ENCODE measurements around the gene NTRK1. TPM values are rescaled to one million over a fixed set of nuclear protein-coding genes. Genes with fewer than 3 reads are reported as not detected.

Gene NTRK1
- total and polyA plus RNA-seq, 3 experiments from 2014 or later, result 2.9 to 3.0 TPM; not detected in 1

- Histone ChIP-seq H3K36me3 (ENCODE audit: insufficient read depth, low read length) (no peaks in the 10 kb centered on the region), H3K4me3 (ENCODE audit: low read length) (no peak overlapping the region), H3K27ac (ENCODE audit: low read depth, low read length) (peak overlapping the region; percentile 79), H3K4me1 (ENCODE audit: insufficient read depth, low read length) (no peaks in the 10 kb centered on the region), H3K9me3 (ENCODE audit: low read length) (no peaks in the 10 kb centered on the region), H3K27me3 (ENCODE audit: insufficient read depth, low read length, poor library complexity, severe bottlenecking) (no peaks in the 10 kb centered on the region)
- Mint-ChIP-seq H3K36me3 (no peaks in the 10 kb centered on the region), H3K4me3 (no peak overlapping the region), H3K9me3 (no peaks in the 10 kb centered on the region), H3K4me1 (no peaks in the 10 kb centered on the region), H3K27ac (no peak overlapping the region), H3K27me3 (peaks cover 24 to 59% of the 10 kb centered on the region in 2 donors)
- ChIA-PET CTCF (no interaction called here), POLR2A (no interaction called here)
- no peak for DNase-seq
These were observed 53.2 kb downstream of the NTRK1 start for GRCh38 chr1:156913809-156914387.

- Mint-ChIP-seq H3K4me1 (no peaks in the 10 kb centered on the region), H3K27ac (no peak overlapping the region), H3K9me3 (no peaks in the 10 kb centered on the region), H3K4me3 (no peak overlapping the region), H3K36me3 (no peaks in the 10 kb centered on the region), H3K27me3 (peaks cover 28 to 61% of the 10 kb centered on the region in 2 donors)
- H3K4me1 ChIP-seq (ENCODE audit: insufficient read depth, low read length), result no peaks in the 10 kb centered on the region
- H3K4me3 ChIP-seq (ENCODE audit: low read length), result no peak overlapping the region
- CTCF ChIA-PET, result no interaction called here
- POLR2A ChIA-PET, result no interaction called here
- H3K27me3 ChIP-seq (ENCODE audit: insufficient read depth, low read length, poor library complexity, severe bottlenecking), result no peaks in the 10 kb centered on the region
- no peaks in the 10 kb centered on the region for H3K9me3 ChIP-seq (ENCODE audit: low read length)
- H3K36me3 ChIP-seq (ENCODE audit: insufficient read depth, low read length), result no peaks in the 10 kb centered on the region
- H3K27ac ChIP-seq (ENCODE audit: low read depth, low read length), result peak overlapping the region; percentile 79
- DNase-seq, result no peak
These were observed 53.8 kb downstream of the NTRK1 start for GRCh38 chr1:156914440-156914856.

- H3K27me3 ChIP-seq (ENCODE audit: insufficient read depth, low read length, poor library complexity, severe bottlenecking), result peaks cover 29% of the 10 kb centered on the region
- H3K27ac ChIP-seq (ENCODE audit: low read depth, low read length), result no peak within 1 kb of the TSS
- peak in 4 of 5 donors; percentile 28 to 53 (median 30) for DNase-seq
- no peak within 1 kb of the TSS for H3K4me3 ChIP-seq (ENCODE audit: low read length)
- Mint-ChIP-seq H3K4me3 (peak within 1 kb of the TSS in 1 of 7 donors; percentile 2), H3K36me3 (no peaks in the 10 kb centered on the region), H3K4me1 (peaks cover 8 to 18% (median 10%) of the 10 kb centered on the region in 3 donors), H3K27ac (peak within 1 kb of the TSS in 1 of 8 donors; percentile 21), H3K27me3 (peaks cover 68 to 83% of the 10 kb centered on the region in 2 donors), H3K9me3 (peaks cover 0 to 2% (median 0%) of the 10 kb centered on the region in 5 donors)
- ChIA-PET CTCF (no interaction called here), POLR2A (no interaction called here)
- H3K4me1 ChIP-seq (ENCODE audit: insufficient read depth, low read length), result peaks cover 7% of the 10 kb centered on the region
- no peaks in the 10 kb centered on the region for H3K9me3 ChIP-seq (ENCODE audit: low read length)
- no peaks in the 10 kb centered on the region for H3K36me3 ChIP-seq (ENCODE audit: insufficient read depth, low read length)
These were observed 59.8 kb downstream of the NTRK1 start, which contains the start of gene LRRC71 for GRCh38 chr1:156920233-156921052. TSS of gene LRRC71 (plus strand) at chr1:156920632. CDS start at chr1:156920804, 172 bp downstream.

GRCh38 chr1:156921053-156921529, 60.4 kb downstream of the NTRK1 start:
- POLR2A ChIA-PET, result no interaction called here
- Histone ChIP-seq H3K27ac (ENCODE audit: low read depth, low read length) (no peak overlapping the region), H3K4me1 (ENCODE audit: insufficient read depth, low read length) (peaks cover 7% of the 10 kb centered on the region), H3K4me3 (ENCODE audit: low read length) (no peak overlapping the region), H3K9me3 (ENCODE audit: low read length) (no peaks in the 10 kb centered on the region), H3K36me3 (ENCODE audit: insufficient read depth, low read length) (no peaks in the 10 kb centered on the region), H3K27me3 (ENCODE audit: insufficient read depth, low read length, poor library complexity, severe bottlenecking) (peaks cover 35% of the 10 kb centered on the region)
- Mint-ChIP-seq H3K4me3 (peak overlapping the region in 1 of 7 donors; percentile 2), H3K9me3 (peaks cover 0 to 2% (median 0%) of the 10 kb centered on the region in 5 donors), H3K27me3 (peaks cover 72 to 83% of the 10 kb centered on the region in 2 donors), H3K4me1 (peaks cover 8 to 23% (median 10%) of the 10 kb centered on the region in 3 donors), H3K36me3 (no peaks in the 10 kb centered on the region), H3K27ac (peak overlapping the region in 1 of 8 donors; percentile 21)
- CTCF ChIA-PET, result interaction anchor here (0.7 kb wide), 1 partner anchor 70 kb away, joined by 5 read pairs; no protein-coding TSS in a partner anchor
- no peak for DNase-seq

- ChIA-PET POLR2A (no interaction called here), CTCF (no interaction called here)
- Histone ChIP-seq H3K27me3 (ENCODE audit: insufficient read depth, low read length, poor library complexity, severe bottlenecking) (peaks cover 46% of the 10 kb centered on the region), H3K9me3 (ENCODE audit: low read length) (no peaks in the 10 kb centered on the region), H3K27ac (ENCODE audit: low read depth, low read length) (no peak overlapping the region), H3K4me3 (ENCODE audit: low read length) (no peak overlapping the region), H3K4me1 (ENCODE audit: insufficient read depth, low read length) (peaks cover 7% of the 10 kb centered on the region), H3K36me3 (ENCODE audit: insufficient read depth, low read length) (no peaks in the 10 kb centered on the region)
- H3K9me3 Mint-ChIP-seq, result peaks cover 0 to 2% (median 0%) of the 10 kb centered on the region in 5 donors
- H3K4me3 Mint-ChIP-seq, result peak overlapping the region in 4 of 7 donors; percentile 40 to 53 (median 45)
- peak overlapping the region in 2 of 8 donors; percentile 25 to 39 for H3K27ac Mint-ChIP-seq
- peaks cover 74 to 89% of the 10 kb centered on the region in 2 donors for H3K27me3 Mint-ChIP-seq
- H3K4me1 Mint-ChIP-seq, result peaks cover 14 to 35% (median 14%) of the 10 kb centered on the region in 3 donors
- H3K36me3 Mint-ChIP-seq, result no peaks in the 10 kb centered on the region
- DNase-seq, result no peak
These were observed 62.5 kb downstream of the NTRK1 start for GRCh38 chr1:156922986-156923669.

- H3K27me3 ChIP-seq (ENCODE audit: insufficient read depth, low read length, poor library complexity, severe bottlenecking), result peaks cover 48% of the 10 kb centered on the region
These were observed 63.2 kb downstream of the NTRK1 start for GRCh38 chr1:156923670-156924477.

GRCh38 chr1:156924478-156925153, 64.0 kb downstream of the NTRK1 start:
- Mint-ChIP-seq H3K9me3 (peaks cover 0 to 2% (median 0%) of the 10 kb centered on the region in 5 donors), H3K4me3 (no peak overlapping the region), H3K4me1 (peaks cover 16 to 40% (median 17%) of the 10 kb centered on the region in 3 donors), H3K27ac (no peak overlapping the region), H3K36me3 (peaks cover 0 to 1% (median 0%) of the 10 kb centered on the region in 3 donors), H3K27me3 (peaks cover 78 to 92% of the 10 kb centered on the region in 2 donors)
- Histone ChIP-seq H3K4me1 (ENCODE audit: insufficient read depth, low read length) (peaks cover 7% of the 10 kb centered on the region), H3K27me3 (ENCODE audit: insufficient read depth, low read length, poor library complexity, severe bottlenecking) (peaks cover 48% of the 10 kb centered on the region), H3K27ac (ENCODE audit: low read depth, low read length) (no peak overlapping the region), H3K4me3 (ENCODE audit: low read length) (no peak overlapping the region), H3K36me3 (ENCODE audit: insufficient read depth, low read length) (no peaks in the 10 kb centered on the region), H3K9me3 (ENCODE audit: low read length) (no peaks in the 10 kb centered on the region)
- CTCF ChIA-PET, result no interaction called here
- POLR2A ChIA-PET, result no interaction called here
- no peak for DNase-seq

More at GRCh38 chr1:156923670-156924477, 63.2 kb downstream of the NTRK1 start:
- H3K27ac ChIP-seq (ENCODE audit: low read depth, low read length), result no peak overlapping the region
- peaks cover 0 to 2% (median 0%) of the 10 kb centered on the region in 5 donors for H3K9me3 Mint-ChIP-seq
- no peak overlapping the region for H3K4me3 ChIP-seq (ENCODE audit: low read length)
- no peaks in the 10 kb centered on the region for H3K36me3 Mint-ChIP-seq
- ChIA-PET CTCF (no interaction called here), POLR2A (no interaction called here)
- H3K4me1 ChIP-seq (ENCODE audit: insufficient read depth, low read length), result peaks cover 7% of the 10 kb centered on the region
- no peak overlapping the region for H3K27ac Mint-ChIP-seq
- no peak overlapping the region for H3K4me3 Mint-ChIP-seq
- peaks cover 76 to 89% of the 10 kb centered on the region in 2 donors for H3K27me3 Mint-ChIP-seq
- no peaks in the 10 kb centered on the region for H3K9me3 ChIP-seq (ENCODE audit: low read length)
- peaks cover 16 to 40% (median 17%) of the 10 kb centered on the region in 3 donors for H3K4me1 Mint-ChIP-seq
- DNase-seq, result no peak
- H3K36me3 ChIP-seq (ENCODE audit: insufficient read depth, low read length), result no peaks in the 10 kb centered on the region
